Breast epithelium (tissue), 4 donors: ENCODE measurements around the gene FRMPD4. TPM values are rescaled to one million over a fixed set of nuclear protein-coding genes. Genes with fewer than 3 reads are reported as not detected.

Source experiments
- DNase-seq, 2 donors: peaks; one replicate each; pipeline ENCODE4 v3.0.0-alpha.2; 2019; ENCODE audit warnings: low spot score in 2 of 2
- H3K27ac ChIP-seq, 2 donors: fragments of 200-600 bp; sonication (generic) in 1 of 2; one replicate each; pipeline ENCODE4 v1.5.1; 2016 to 2019; ENCODE audit warnings: mild to moderate bottlenecking in 1 of 2
- H3K27me3 ChIP-seq, 2 donors: fragments of 200-600 bp; sonication (generic) in 1 of 2; one replicate each; pipeline versions ENCODE4 v1.5.1 to v1.6.0; 2017 to 2019; ENCODE audit warnings: control low read depth in 1 of 2, mild to moderate bottlenecking in 1 of 2
- H3K36me3 ChIP-seq: fragments of 200-600 bp; one replicate; pipeline ENCODE4 v1.5.1; 2019
- H3K4me1 ChIP-seq, 2 donors: fragments of 200-600 bp; sonication (generic); one replicate each; pipeline ENCODE4 v1.5.1; 2016 to 2019; ENCODE audit warnings: control low read depth in 1 of 2
- H3K4me3 ChIP-seq, 3 donors: fragments of 200-600 bp; sonication (generic); 1 replicate in 2 of 3; 2 replicates in 1 of 3; pipeline ENCODE4 v1.5.1; 2016 to 2019; ENCODE audit warnings: mild to moderate bottlenecking in 3 of 3, moderate library complexity in 2 of 3
- H3K9me3 ChIP-seq, 2 donors: fragments of 200-600 bp; sonication (generic) in 1 of 2; one replicate each; pipeline ENCODE4 v1.5.1; 2016 to 2019; ENCODE audit warnings: control low read depth in 1 of 2
- CTCF ChIP-seq, 3 donors: fragments of 450-650 bp; IDR thresholded peaks; one replicate each; pipeline ENCODE4 v1.5.1; 2016 to 2017; ENCODE audit warnings: antibody characterized with exemption in 3 of 3, mild to moderate bottlenecking in 3 of 3, moderate library complexity in 3 of 3
- POLR2A ChIP-seq: fragments of 450-650 bp; IDR thresholded peaks from one replicate; pipeline ENCODE4 v1.6.1; 2016; ENCODE audit warnings: antibody characterized with exemption, mild to moderate bottlenecking, moderate library complexity
- POLR2AphosphoS5 ChIP-seq, 3 donors: sonication (generic); formaldehyde crosslinking; IDR thresholded peaks; one replicate each; pipeline ENCODE4 v1.6.1; 2017; ENCODE audit warnings: antibody characterized with exemption in 3 of 3
- intact Hi-C: fragments of 100-400 bp; cut with DNase I; formaldehyde crosslinking; loops from one replicate; pipeline ENCODE4 v1.15.1; 2023; ENCODE audit warnings: low total_unique reads
- total RNA-seq, 3 donors: library from RNA; depleted of rRNA; stranded (reverse); fragments of >200 nt; gene quantifications; one replicate each; pipeline ENCODE4 v1.1.0, GENCODE V29; 2016

The FRMPD4 gene
- total RNA-seq, 3 donors from 2014 or later: under 0.01 TPM

- Histone ChIP-seq H3K4me1 (no peaks in the 10 kb centered on the region), H3K36me3 (no peaks in the 10 kb centered on the region), H3K9me3 (no peaks in the 10 kb centered on the region), H3K27ac (no peak overlapping the region), H3K4me3 (no peak overlapping the region), H3K27me3 (peaks cover 0 to 16% of the 10 kb centered on the region in 2 donors)
- no peak for TF ChIP-seq POLR2A
- TF ChIP-seq CTCF (IDR thresholded peaks at IDR 0.05): no peak
- TF ChIP-seq POLR2AphosphoS5 (IDR thresholded peaks at IDR 0.05): no peak
- intact Hi-C loops: no loop called here
- DNase-seq: no peak
Observed at GRCh38 chrX:12400218-12400617, 261.9 kb downstream of the FRMPD4 start.

GRCh38 chrX:12401252-12401651, 263.0 kb downstream of the FRMPD4 start:
- no peaks in the 10 kb centered on the region for H3K36me3 ChIP-seq
- no peaks in the 10 kb centered on the region for H3K9me3 ChIP-seq
- TF ChIP-seq POLR2A (no peak), CTCF (IDR thresholded peaks at IDR 0.05) (no peak), POLR2AphosphoS5 (IDR thresholded peaks at IDR 0.05) (no peak)
- H3K4me1 ChIP-seq: no peaks in the 10 kb centered on the region
- intact Hi-C loops: no loop called here
- H3K27me3 ChIP-seq: peaks cover 0 to 16% of the 10 kb centered on the region in 2 donors
- no peak overlapping the region for H3K27ac ChIP-seq
- no peak overlapping the region for H3K4me3 ChIP-seq
- no peak for DNase-seq

GRCh38 chrX:12403474-12404082, 265.3 kb downstream of the FRMPD4 start:
- no peak for DNase-seq
- H3K9me3 ChIP-seq: no peaks in the 10 kb centered on the region
- intact Hi-C loops: no loop called here
- no peak overlapping the region for H3K4me3 ChIP-seq
- H3K36me3 ChIP-seq: no peaks in the 10 kb centered on the region
- peaks cover 0 to 29% of the 10 kb centered on the region in 2 donors for H3K27me3 ChIP-seq
- no peak overlapping the region for H3K27ac ChIP-seq
- TF ChIP-seq POLR2AphosphoS5 (IDR thresholded peaks at IDR 0.05) (no peak), POLR2A (no peak), CTCF (IDR thresholded peaks at IDR 0.05) (no peak)
- H3K4me1 ChIP-seq: no peaks in the 10 kb centered on the region

GRCh38 chrX:12405306-12405705, 267.0 kb downstream of the FRMPD4 start:
- Histone ChIP-seq H3K4me3 (no peak overlapping the region), H3K27me3 (peaks cover 0 to 19% of the 10 kb centered on the region in 2 donors), H3K9me3 (no peaks in the 10 kb centered on the region), H3K36me3 (no peaks in the 10 kb centered on the region), H3K27ac (no peak overlapping the region), H3K4me1 (no peaks in the 10 kb centered on the region)
- no peak for DNase-seq
- intact Hi-C loops: no loop called here
- TF ChIP-seq CTCF (IDR thresholded peaks at IDR 0.05): no peak
- no peak for TF ChIP-seq POLR2AphosphoS5 (IDR thresholded peaks at IDR 0.05)

GRCh38 chrX:12410523-12410922, 272.2 kb downstream of the FRMPD4 start:
- intact Hi-C loops: no loop called here
- TF ChIP-seq POLR2A: no peak
- no peak for TF ChIP-seq CTCF (IDR thresholded peaks at IDR 0.05)
- TF ChIP-seq POLR2AphosphoS5 (IDR thresholded peaks at IDR 0.05): no peak

More at GRCh38 chrX:12410523-12410922, 272.2 kb downstream of the FRMPD4 start:
- no peak for DNase-seq
- Histone ChIP-seq H3K27me3 (peaks cover 0 to 42% of the 10 kb centered on the region in 2 donors), H3K27ac (no peak overlapping the region), H3K4me3 (no peak overlapping the region), H3K4me1 (no peaks in the 10 kb centered on the region), H3K36me3 (no peaks in the 10 kb centered on the region), H3K9me3 (no peaks in the 10 kb centered on the region)
